HG03135 (cell line): ENCODE results near the gene RPL29.
"Not testable (repeated sequence)": the region's sequence is repeated elsewhere in the genome, so short reads cannot be mapped to it uniquely, and the experiment has no call there.

Experiments
- ATAC-seq: cut with Tn5 transposase; IDR thresholded peaks from one replicate; pipeline ENCODE4 v1.9.1; 2021; ENCODE audit warnings: mild to moderate bottlenecking, moderate library complexity; ENCODE audit not compliant: unreplicated experiment

The RPL29 gene

GRCh38 chr3:52006820-52007133 lies 11.1 kb upstream of the RPL29 start:
- no peak for ATAC-seq

- no peak for ATAC-seq
These were observed 10.5 kb upstream of the RPL29 start for GRCh38 chr3:52006017-52006819.

DNA sequence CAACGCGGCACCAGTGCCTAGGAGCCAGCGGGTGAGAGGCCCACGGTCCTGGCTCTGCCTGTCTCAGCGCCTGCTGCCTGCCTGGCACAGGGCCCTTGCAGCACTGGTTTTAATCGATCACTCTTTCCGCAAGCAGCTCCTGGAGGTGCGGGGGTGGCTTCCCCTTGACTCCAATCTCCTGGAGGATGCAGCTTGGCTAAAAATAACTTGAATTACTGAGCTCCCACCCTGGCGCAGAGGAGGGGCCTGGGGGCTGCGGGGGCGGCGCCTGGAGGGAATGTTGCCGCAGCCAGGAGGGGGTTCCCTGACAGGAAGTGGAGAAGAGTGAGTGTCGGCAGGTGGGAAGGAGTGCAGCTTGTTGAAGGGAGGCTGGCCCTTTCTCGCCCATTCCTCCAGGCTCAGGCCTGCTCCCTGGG lies 9.9 kb upstream of the RPL29 start:
- ATAC-seq: no peak

- no peak for ATAC-seq
These were observed 9.3 kb upstream of the RPL29 start for GRCh38 chr3:52004906-52005395.

- ATAC-seq: no peak
These were observed 8.6 kb upstream of the RPL29 start for GRCh38 chr3:52004163-52004787.

GRCh38 chr3:52002748-52003147 lies 7.1 kb upstream of the RPL29 start:
- no peak for ATAC-seq

GRCh38 chr3:52001443-52001974 lies 5.8 kb upstream of the RPL29 start:
- ATAC-seq: peak; percentile 75

DNA sequence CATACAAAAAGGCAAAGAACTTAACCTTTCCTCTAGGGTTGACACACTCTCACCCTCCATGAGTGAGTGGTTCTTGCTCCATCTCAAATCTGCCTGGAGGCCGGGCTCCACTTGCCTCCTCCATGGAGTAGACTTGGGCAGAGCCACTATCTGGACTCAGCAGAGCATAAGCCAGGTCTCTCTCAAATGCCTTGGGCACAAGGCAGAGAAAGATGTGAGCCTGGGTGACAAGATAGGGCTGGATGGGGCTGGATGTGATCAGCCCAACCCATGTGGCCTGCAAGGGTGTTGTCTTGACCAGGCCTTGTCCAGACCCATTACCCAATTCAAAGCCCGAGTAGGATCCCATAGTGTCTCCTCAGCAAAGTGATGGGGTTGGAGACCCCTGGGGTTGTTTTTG lies 4.2 kb upstream of the RPL29 start:
- no peak for ATAC-seq

GRCh38 chr3:51998774-51999173 lies 3.1 kb upstream of the RPL29 start:
- ATAC-seq: no peak

GRCh38 chr3:51997935-51998596 lies 2.4 kb upstream of the RPL29 start:
- ATAC-seq: no peak

DNA sequence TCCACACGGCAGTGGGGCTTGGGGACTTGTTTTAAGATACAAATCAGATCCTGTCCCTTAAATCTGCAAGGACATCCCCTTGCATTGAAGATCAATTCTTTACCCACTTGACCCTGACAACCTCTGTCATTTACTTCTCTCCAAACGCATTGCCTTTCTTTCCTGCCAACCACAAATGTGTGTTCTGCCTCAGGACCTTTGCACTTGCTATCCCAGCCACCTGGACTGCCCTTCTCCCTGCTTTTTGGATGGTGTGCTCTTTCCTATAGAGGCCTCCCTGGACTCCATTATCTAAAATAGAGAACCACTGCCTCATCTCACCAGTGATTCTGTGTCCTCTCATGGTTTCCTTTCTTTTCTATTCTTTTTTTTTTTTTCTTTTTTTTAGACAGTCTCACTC lies 1.5 kb upstream of the RPL29 start:
- ATAC-seq: no peak

DNA sequence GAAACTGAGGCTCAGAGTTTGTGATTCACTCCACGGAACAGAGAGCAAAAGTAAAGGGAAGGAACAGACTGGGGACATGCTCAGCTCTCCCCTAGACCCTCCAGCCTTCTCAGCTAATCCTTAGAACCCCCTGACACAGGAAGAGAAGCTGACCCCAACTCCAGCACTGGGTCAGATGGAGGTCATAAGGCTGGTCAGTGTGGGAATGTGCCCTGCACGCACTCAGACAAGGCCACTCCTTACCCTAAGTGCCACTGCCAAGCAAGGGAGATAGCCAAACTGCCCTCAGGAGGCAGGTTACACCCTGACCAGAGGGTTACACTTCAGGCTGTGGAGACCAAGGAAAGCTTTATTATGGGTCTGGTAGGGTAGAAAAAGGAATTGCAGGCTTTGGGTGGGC lies 1.2 kb downstream of the RPL29 start:
- no peak for ATAC-seq

DNA sequence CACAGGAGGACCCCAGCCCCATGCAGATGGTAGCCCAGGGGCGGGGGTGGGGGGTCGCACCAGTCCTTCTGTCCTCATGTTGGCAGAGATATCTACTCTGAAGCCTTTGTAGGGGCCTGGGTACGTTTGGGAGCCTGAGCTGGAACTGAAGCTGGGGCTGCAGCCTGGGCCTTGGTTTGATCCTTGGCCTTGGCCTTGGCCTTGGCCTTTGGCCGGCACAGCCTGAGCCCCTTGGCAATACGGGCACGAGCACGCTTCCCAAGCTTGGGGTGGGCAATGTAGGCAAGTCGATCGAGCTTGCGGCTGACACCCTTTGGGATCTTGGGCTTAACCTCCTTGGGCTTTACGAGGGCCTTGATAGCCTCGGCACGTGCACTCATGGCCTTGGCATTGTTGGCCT lies 2.0 kb downstream of the RPL29 start:
- ATAC-seq: not testable (repeated sequence)

- ATAC-seq: no peak
These were observed 3.5 kb downstream of the RPL29 start for GRCh38 chr3:51992017-51992682.

GRCh38 chr3:51990501-51990971 lies 5.2 kb downstream of the RPL29 start:
- ATAC-seq: not testable (repeated sequence)

DNA sequence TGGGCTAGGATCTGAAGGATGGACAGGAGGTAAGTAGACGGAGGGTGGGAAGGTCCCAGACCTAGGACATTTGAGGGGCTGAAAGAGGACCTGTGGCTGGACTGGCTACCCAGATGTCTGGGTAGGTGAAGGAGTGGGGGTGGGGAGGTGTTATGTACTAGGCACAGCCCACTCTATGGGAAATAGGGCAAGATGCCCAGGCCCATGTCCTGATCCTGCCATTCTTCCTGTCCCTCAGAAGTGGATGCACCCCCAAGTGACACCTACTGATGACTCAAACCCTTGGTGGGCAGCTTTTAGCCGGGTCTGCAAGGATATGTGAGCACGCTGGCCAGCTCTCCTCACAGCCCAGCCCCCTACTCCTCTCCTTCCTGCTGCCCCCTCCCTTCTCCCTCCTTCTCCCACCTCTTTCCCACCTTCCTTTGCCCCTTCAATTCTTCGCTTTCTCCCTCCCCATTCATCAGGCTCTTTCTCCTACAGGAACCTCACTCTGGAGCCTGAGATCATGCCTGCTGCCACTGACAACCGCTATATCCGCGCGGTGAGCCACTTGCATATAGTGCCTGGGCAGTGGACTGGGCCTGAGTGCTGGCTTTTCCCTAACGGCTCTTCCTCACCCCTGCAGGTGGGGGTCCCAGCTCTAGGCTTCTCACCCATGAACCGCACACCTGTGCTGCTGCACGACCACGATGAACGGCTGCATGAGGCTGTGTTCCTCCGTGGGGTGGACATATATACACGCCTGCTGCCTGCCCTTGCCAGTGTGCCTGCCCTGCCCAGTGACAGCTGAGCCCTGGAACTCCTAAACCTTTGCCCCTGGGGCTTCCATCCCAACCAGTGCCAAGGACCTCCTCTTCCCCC lies 7.2 kb downstream of the RPL29 start:
- no peak for ATAC-seq

GRCh38 chr3:51987568-51987967 lies 8.1 kb downstream of the RPL29 start:
- no peak for ATAC-seq

- no peak for ATAC-seq
These were observed 9.4 kb downstream of the RPL29 start for GRCh38 chr3:51986010-51986947.

DNA sequence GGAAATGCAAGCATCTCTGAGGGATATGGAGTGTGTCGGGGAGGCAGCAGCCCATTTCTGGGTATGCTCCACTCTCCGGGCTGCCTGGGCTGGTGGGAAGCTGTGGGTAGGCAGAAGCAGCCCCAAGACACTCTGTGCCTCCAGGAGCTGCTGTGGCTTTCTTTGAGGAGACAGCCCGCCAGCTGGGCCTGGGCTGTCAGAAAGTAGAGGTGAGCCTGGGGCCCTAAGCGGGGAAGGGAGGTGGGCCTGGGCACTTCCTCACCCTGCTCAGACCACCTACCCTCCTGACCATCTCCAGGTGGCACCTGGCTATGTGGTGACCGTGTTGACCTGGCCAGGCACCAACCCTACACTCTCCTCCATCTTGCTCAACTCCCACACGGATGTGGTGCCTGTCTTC lies 10.6 kb downstream of the RPL29 start:
- ATAC-seq: no peak
